ENCODE measurements around the gene DIRAS3. TPM values are rescaled to one million over a fixed set of nuclear protein-coding genes. Genes with fewer than 3 reads are reported as not detected.
A peak's percentile ranks its signal among the peaks of the same experiment; 100 is the strongest.

DIRAS3 gene
- total RNA-seq (1 to 10 TPM in 1 of 2 donors, under 1 TPM in 1; 0.47 to 3.1 TPM), polyA plus RNA-seq (ENCODE audit: insufficient read length in 6 of 6) (1 to 10 TPM; 2.2 to 3.6 (median 3.2) TPM)
- long read RNA-seq, donor 1, result 0 reads
- long read RNA-seq, donor 2, result 0 reads
- long read RNA-seq, donor 3, result 0 reads
- long read RNA-seq, donor 4, partial matches to known transcripts, result 0 of 1 reads
- long read RNA-seq, donor 4, other reads (novel, unspliced or antisense), result 0 of 1 reads
- long read RNA-seq, donor 5, result 0 reads
- long read RNA-seq, donor 6, result 0 reads
- long read RNA-seq, donor 7, result 0 reads
- long read RNA-seq, donor 8, result 0 reads
- long read RNA-seq, donor 9, result 0 reads
- long read RNA-seq, donor 10, partial matches to known transcripts, result 0 of 1 reads
- long read RNA-seq, donor 10, other reads (novel, unspliced or antisense), result 0 of 1 reads
- long read RNA-seq, donor 11, transcript DIRAS3-202 (2 exons, 1,481 nt), result major isoform, 7 of 7 reads
- long read RNA-seq, donor 11, partial matches to known transcripts, result 0 of 7 reads
- long read RNA-seq, donor 11, other reads (novel, unspliced or antisense), result 0 of 7 reads
- long read RNA-seq, donor 12, result 0 reads

DNA sequence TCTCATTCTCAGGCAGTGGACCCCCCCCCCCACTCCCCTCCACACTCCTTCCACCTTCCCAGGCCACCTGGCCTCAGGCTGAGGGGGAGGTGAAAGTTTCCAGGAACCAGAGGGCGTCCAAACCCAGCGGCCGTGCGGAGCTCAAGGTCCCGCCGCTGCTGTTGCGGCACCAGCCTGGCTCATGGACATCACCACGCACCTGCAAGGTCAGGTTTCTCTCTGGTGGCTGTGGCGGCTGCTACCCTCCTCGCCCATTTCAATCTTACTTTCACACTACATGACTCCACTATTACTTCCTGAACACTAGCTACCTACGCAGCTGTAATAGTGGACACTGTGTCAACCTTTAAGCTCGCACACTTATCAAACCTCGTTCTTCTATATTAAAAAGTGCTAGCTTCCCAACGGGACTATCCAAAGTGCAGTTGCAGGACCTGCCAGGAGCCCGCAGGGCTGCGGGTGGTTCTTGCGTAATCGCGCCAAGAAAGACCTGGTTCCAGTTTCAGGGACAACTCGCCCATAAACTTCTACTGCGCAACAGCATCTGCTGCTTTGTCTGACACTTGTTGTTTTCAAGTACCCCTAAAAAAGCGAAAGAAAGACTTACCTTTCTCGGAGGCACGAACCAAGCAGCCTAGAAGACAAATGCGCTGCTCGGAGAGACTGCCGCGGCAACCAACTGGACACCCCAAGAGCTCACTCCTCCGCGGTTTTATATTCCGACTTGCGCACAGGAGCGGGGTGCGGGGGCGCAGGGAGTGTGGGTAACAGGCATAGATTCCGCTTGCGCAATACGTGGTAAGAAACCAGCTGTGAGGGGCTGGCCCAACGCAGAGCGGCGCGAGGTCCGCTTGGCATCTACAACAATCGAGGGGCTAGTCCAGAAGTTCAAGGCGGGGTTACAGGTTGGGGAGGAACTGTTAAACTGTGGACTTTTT, at the start of gene DIRAS3:
Gene DIRAS3, minus strand, starts transcription at position 687 of the 938 bp plus-strand sequence. CDS start 3,330 bp downstream, outside the sequence.
- ATAC-seq, result peak; percentile 75
- peak within 1 kb of the TSS; percentile 21 to 22 for H3K4me3 ChIP-seq
- TF ChIP-seq, protein P1, sequence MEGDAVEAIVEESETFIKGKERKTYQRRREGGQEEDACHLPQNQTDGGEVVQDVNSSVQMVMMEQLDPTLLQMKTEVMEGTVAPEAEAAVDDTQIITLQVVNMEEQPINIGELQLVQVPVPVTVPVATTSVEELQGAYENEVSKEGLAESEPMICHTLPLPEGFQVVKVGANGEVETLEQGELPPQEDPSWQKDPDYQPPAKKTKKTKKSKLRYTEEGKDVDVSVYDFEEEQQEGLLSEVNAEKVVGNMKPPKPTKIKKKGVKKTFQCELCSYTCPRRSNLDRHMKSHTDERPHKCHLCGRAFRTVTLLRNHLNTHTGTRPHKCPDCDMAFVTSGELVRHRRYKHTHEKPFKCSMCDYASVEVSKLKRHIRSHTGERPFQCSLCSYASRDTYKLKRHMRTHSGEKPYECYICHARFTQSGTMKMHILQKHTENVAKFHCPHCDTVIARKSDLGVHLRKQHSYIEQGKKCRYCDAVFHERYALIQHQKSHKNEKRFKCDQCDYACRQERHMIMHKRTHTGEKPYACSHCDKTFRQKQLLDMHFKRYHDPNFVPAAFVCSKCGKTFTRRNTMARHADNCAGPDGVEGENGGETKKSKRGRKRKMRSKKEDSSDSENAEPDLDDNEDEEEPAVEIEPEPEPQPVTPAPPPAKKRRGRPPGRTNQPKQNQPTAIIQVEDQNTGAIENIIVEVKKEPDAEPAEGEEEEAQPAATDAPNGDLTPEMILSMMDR (IDR thresholded peaks at IDR 0.05), result no peak
- intact Hi-C loops (cut with DNase I), result no loop called here
- no peaks in the 10 kb centered on the region for H3K4me1 ChIP-seq
- no peaks in the 10 kb centered on the region for H3K9me3 ChIP-seq
- no peaks in the 10 kb centered on the region for H3K36me3 ChIP-seq
- H3K27ac ChIP-seq, result no peak within 1 kb of the TSS
- DNase-seq, result peak in 3 of 4 donors; percentile 29 to 64 (median 40)
- peaks cover 0 to 32% of the 10 kb centered on the region in 2 donors for H3K27me3 ChIP-seq

- Histone ChIP-seq H3K27me3 (no peaks in the 10 kb centered on the region), H3K9me3 (peaks cover 0 to 3% of the 10 kb centered on the region in 2 donors), H3K4me1 (no peaks in the 10 kb centered on the region), H3K4me3 (no peak overlapping the region), H3K27ac (no peak overlapping the region), H3K36me3 (no peaks in the 10 kb centered on the region)
- TF ChIP-seq, protein P1 (IDR thresholded peaks at IDR 0.05), result no peak
- peak; percentile 32 for ATAC-seq
- intact Hi-C loops (cut with DNase I), result no loop called here
- no peak for DNase-seq
Observed at GRCh38 chr1:68093737-68094136, 43.3 kb upstream of the DIRAS3 start.

DNA sequence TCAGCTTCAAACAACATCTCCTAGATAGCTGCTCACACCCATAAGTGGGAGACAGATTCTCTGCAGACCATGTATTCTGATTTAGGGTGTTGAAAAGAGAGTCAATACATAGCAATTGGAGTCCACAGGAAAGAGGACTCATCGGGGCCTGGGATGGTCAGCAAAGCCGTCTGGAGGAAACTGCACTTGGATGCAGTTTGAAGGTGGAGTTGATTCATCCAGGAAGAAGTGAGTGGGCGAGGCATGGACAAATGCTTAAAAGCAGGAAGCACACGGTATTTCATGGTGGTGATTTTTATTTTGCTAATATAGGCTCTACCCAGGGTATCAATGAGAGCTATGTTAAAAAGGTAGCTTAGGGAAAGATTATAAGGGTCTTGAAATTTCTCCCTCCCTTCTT, 36.8 kb upstream of the DIRAS3 start:
- Histone ChIP-seq H3K4me1 (no peaks in the 10 kb centered on the region), H3K36me3 (no peaks in the 10 kb centered on the region), H3K9me3 (peaks cover 0 to 4% of the 10 kb centered on the region in 2 donors), H3K27me3 (no peaks in the 10 kb centered on the region), H3K27ac (no peak overlapping the region), H3K4me3 (no peak overlapping the region)
- ATAC-seq (no peak), DNase-seq (no peak)
- TF ChIP-seq, protein P1 (IDR thresholded peaks at IDR 0.05), result no peak
- intact Hi-C loops (cut with DNase I), result no loop called here

GRCh38 chr1:68085752-68086151, 35.3 kb upstream of the DIRAS3 start:
- H3K9me3 ChIP-seq, result peaks cover 0 to 3% of the 10 kb centered on the region in 2 donors
- H3K4me1 ChIP-seq, result no peaks in the 10 kb centered on the region
- H3K4me3 ChIP-seq, result no peak overlapping the region
- ATAC-seq (no peak), DNase-seq (no peak)
- intact Hi-C loops (cut with DNase I), result no loop called here
- no peaks in the 10 kb centered on the region for H3K36me3 ChIP-seq
- no peak overlapping the region for H3K27ac ChIP-seq
- H3K27me3 ChIP-seq, result no peaks in the 10 kb centered on the region
- TF ChIP-seq, protein P1 (IDR thresholded peaks at IDR 0.05), result no peak
